Smooth muscle cell (in vitro differentiated cells): ENCODE data around the gene PRMT1. TPM values are rescaled to one million over a fixed set of nuclear protein-coding genes. Genes with fewer than 3 reads are reported as not detected.

Experiments used
- DNase-seq: peaks from one replicate; lab custom pipeline; 2025; ENCODE audit not compliant: unreplicated experiment; lab: John Stamatoyannopoulos, UW
- H2AFZ ChIP-seq: fragments of 200-600 bp; sonication (generic); 2 replicates; pipeline ENCODE4 v1.6.0; 2016; ENCODE audit warnings: antibody characterized with exemption, low read depth, mild to moderate bottlenecking
- H3F3A ChIP-seq: fragments of 200-600 bp; sonication (generic); 2 replicates; pipeline ENCODE4 v1.6.0; 2017; ENCODE audit warnings: antibody characterized with exemption, low read depth
- H3K27ac ChIP-seq: fragments of 200-600 bp; sonication (generic); 2 replicates; pipeline ENCODE4 v1.5.1; 2016; ENCODE audit warnings: low read depth, mild to moderate bottlenecking
- H3K27me3 ChIP-seq: fragments of 200-600 bp; sonication (generic); 2 replicates; pipeline ENCODE4 v1.6.1; 2016; ENCODE audit warnings: low read depth, mild to moderate bottlenecking
- H3K36me3 ChIP-seq: fragments of 200-600 bp; sonication (generic); 2 replicates; pipeline ENCODE4 v1.5.1; 2016; ENCODE audit warnings: low read depth
- H3K4me1 ChIP-seq: fragments of 200-600 bp; sonication (generic); 2 replicates; pipeline ENCODE4 v1.5.1; 2016; ENCODE audit warnings: low read depth
- H3K4me2 ChIP-seq: fragments of 200-600 bp; sonication (generic); 2 replicates; pipeline ENCODE4 v1.6.0; 2016; ENCODE audit warnings: mild to moderate bottlenecking
- H3K4me3 ChIP-seq: fragments of 200-600 bp; sonication (generic); 2 replicates; pipeline ENCODE4 v1.5.1; 2016; ENCODE audit warnings: mild to moderate bottlenecking
- H3K79me2 ChIP-seq: fragments of 200-600 bp; sonication (generic); 2 replicates; pipeline ENCODE4 v1.6.0; 2016; ENCODE audit warnings: low read depth, mild to moderate bottlenecking
- H3K9ac ChIP-seq: fragments of 200-600 bp; sonication (generic); 2 replicates; pipeline ENCODE4 v1.6.0; 2016; ENCODE audit warnings: low read depth
- H3K9me3 ChIP-seq: fragments of 200-600 bp; sonication (generic); replicated peaks from 2 replicates; pipeline ENCODE4 v1.5.1; 2016; ENCODE audit warnings: low read depth
- H4K20me1 ChIP-seq: fragments of 200-600 bp; sonication (generic); 2 replicates; pipeline ENCODE4 v1.6.0; 2016; ENCODE audit warnings: low read depth
- CTCF ChIP-seq: fragments of 200-600 bp; sonication (generic); IDR thresholded peaks from 2 replicates; pipeline ENCODE4 v1.5.1; 2017; ENCODE audit warnings: borderline replicate concordance, mild to moderate bottlenecking, antibody characterized with exemption; ENCODE audit not compliant: insufficient read depth, poor library complexity, severe bottlenecking
- WGBS: methylation state at CpG from one replicate; pipeline ENCODE4 v1.1.7; 2016; ENCODE audit warnings: low lambda C conversion rate; 5-methylcytosine and 5-hydroxymethylcytosine counted together
- polyA plus RNA-seq: library from polyadenylated mRNA; unstranded; fragments of >200 nt; fragmentation: Nextera tagmentation; extraction: Ambion mirVana; gene quantifications from 2 replicates; pipeline ENCODE4 v1.2.1, GENCODE V29; 2016
- total RNA-seq: library from RNA; depleted of rRNA; stranded (reverse); fragments of >200 nt; gene quantifications from 2 replicates; pipeline ENCODE4 v1.2.3, GENCODE V29; 2014

Gene PRMT1
- total and polyA plus RNA-seq, 2 experiments from 2014 or later = 147 to 175 TPM

- H4K20me1 ChIP-seq = peaks cover 45% of the 10 kb centered on the region
- no peak for TF ChIP-seq CTCF
- no peak overlapping the region for H3K27ac ChIP-seq
- H3K9me3 ChIP-seq = no peaks in the 10 kb centered on the region
- no peak overlapping the region for H3K4me3 ChIP-seq
- no peaks in the 10 kb centered on the region for H3F3A ChIP-seq
- H3K27me3 ChIP-seq = no peaks in the 10 kb centered on the region
- no peak for DNase-seq
- no peaks in the 10 kb centered on the region for H3K4me1 ChIP-seq
- no peaks in the 10 kb centered on the region for H3K36me3 ChIP-seq
- no peak overlapping the region for H2AFZ ChIP-seq
- no peak overlapping the region for H3K4me2 ChIP-seq
- H3K79me2 ChIP-seq = peaks cover 21% of the 10 kb centered on the region
- WGBS = 98% methylated on average over 45 of the region's 72 CpGs
- no peak overlapping the region for H3K9ac ChIP-seq
These were observed 25.8 kb upstream of the PRMT1 start for GRCh38 chr19:49651029-49651819.

- no peak for TF ChIP-seq CTCF
- Histone ChIP-seq H3F3A (no peaks in the 10 kb centered on the region), H3K27ac (no peak overlapping the region), H3K27me3 (no peaks in the 10 kb centered on the region), H3K4me1 (no peaks in the 10 kb centered on the region), H3K9ac (no peak overlapping the region), H3K4me3 (no peak overlapping the region), H4K20me1 (peaks cover 39% of the 10 kb centered on the region), H3K9me3 (no peaks in the 10 kb centered on the region), H2AFZ (no peak overlapping the region), H3K4me2 (no peak overlapping the region), H3K36me3 (no peaks in the 10 kb centered on the region), H3K79me2 (peaks cover 19% of the 10 kb centered on the region)
- DNase-seq = no peak
- WGBS = 99% methylated on average over 53 of the region's 110 CpGs
These were observed 25.1 kb upstream of the PRMT1 start for GRCh38 chr19:49651820-49652550.

GRCh38 chr19:49652551-49653465 is 24.3 kb upstream of the PRMT1 start:
- Histone ChIP-seq H3K4me1 (no peaks in the 10 kb centered on the region), H3F3A (no peaks in the 10 kb centered on the region), H3K9ac (no peak overlapping the region), H3K36me3 (no peaks in the 10 kb centered on the region), H3K27me3 (no peaks in the 10 kb centered on the region), H3K9me3 (no peaks in the 10 kb centered on the region), H3K27ac (no peak overlapping the region), H4K20me1 (peaks cover 36% of the 10 kb centered on the region), H2AFZ (no peak overlapping the region), H3K79me2 (peaks cover 10% of the 10 kb centered on the region), H3K4me2 (no peak overlapping the region), H3K4me3 (no peak overlapping the region)
- no peak for TF ChIP-seq CTCF
- no peak for DNase-seq
- WGBS = 97% methylated on average over 51 of the region's 58 CpGs
